HG02885 (cell line): ENCODE results near the gene GTF3C1.

ENCODE experiments used
- ATAC-seq: cut with Tn5 transposase; IDR thresholded peaks from one replicate; pipeline ENCODE4 v1.9.1; 2021; ENCODE audit warnings: mild to moderate bottlenecking; ENCODE audit not compliant: unreplicated experiment, poor library complexity

Gene GTF3C1

GRCh38 chr16:27489421-27489820 lies 60.3 kb downstream of the GTF3C1 start:
- ATAC-seq = no peak

GRCh38 chr16:27486760-27487159 lies 63.0 kb downstream of the GTF3C1 start:
- ATAC-seq = no peak

- no peak for ATAC-seq
Observed at GRCh38 chr16:27486344-27486743, 63.4 kb downstream of the GTF3C1 start.

DNA sequence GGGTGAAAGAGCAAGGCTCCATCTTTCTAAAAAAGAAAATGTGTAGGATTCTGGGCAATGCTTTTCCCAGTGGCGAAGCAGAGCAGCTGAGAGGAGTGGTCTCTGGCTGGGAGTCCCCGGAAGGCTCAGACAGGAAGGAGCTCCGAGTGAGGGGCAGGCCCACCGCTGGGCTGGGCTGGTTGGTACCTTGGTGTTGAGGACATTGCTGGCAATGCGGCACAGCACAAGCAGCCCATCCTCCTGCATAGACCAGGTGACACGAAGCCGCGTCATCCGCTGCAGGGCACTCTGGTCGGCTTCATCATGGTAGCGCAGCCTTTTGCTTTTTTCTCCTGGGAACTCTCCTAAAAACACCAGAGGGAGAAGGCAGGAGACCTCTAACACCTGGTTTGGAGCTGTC lies 63.9 kb downstream of the GTF3C1 start:
- no peak for ATAC-seq

DNA sequence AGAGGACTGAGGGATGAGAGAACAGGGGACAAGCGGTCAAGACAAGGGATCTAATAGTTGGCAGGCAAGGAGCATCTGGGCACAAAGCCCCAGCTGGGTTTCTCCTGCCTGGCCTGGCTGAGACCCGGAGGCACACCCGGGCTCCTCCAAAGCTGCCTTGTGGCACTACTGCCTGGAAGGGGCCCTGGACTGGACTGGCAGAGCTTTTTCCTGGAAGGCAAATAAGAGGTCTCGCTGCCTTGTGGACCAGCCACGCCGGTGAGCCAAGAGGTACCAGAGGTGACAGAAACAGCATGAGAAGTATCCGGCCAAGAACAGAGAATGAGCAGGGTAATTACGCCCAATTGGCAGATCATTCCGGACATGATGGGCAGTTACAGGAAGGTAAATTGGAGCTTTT lies 64.6 kb downstream of the GTF3C1 start:
- no peak for ATAC-seq

DNA sequence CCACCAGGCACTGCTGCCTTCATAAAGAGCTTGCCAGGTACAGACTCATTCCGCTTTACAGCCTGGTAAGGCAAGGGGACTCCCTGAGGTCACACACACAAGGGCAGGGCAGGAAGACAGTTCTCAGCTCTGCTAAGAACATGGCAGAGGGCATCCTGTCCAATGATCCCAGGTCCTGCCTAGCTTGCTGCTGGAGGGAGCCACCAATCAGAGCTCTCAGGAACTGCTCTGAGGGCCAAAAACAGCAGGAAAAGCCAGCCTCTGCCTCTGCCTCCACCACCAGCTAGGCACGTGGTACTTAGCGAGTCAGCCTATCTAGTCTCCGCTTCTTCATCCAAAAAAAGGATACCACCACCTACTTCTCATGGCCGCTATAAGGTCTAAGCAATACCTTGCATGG lies 66.1 kb downstream of the GTF3C1 start:
- ATAC-seq = no peak

- ATAC-seq = no peak
Observed at GRCh38 chr16:27483088-27483437, 66.7 kb downstream of the GTF3C1 start.

- no peak for ATAC-seq
Observed at GRCh38 chr16:27482397-27483087, 67.2 kb downstream of the GTF3C1 start.

DNA sequence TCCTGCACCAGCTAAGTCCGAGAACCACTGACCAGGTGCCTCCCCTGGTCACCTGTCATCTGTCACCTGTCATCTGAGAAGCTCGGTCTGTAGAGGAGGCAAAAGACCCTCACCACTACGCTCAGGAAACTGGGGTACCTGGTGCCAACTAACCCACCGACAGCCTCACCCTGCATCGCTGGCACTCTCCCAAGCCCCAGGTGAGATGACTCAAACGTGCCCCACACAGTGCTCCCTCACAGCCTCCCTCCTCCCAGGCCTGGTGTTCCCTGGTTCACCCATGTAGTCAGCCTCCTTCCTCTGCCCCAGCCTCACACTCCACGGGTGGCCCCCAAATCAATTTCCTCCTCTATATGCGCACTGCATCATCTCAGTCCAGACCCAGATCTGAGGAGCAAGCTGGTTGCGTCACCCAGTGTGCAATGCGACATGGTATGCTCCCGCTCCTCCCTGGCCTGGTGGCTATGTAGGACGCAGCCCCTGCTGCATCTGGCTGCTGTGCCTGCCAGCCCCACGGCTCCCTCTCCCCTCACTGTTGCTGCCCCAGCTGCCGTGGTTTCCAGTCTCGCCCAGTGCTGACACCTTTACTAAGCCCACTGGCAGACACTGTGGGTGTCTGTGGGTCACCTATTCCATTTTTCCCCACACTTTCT lies 68.3 kb downstream of the GTF3C1 start:
- ATAC-seq = no peak

DNA sequence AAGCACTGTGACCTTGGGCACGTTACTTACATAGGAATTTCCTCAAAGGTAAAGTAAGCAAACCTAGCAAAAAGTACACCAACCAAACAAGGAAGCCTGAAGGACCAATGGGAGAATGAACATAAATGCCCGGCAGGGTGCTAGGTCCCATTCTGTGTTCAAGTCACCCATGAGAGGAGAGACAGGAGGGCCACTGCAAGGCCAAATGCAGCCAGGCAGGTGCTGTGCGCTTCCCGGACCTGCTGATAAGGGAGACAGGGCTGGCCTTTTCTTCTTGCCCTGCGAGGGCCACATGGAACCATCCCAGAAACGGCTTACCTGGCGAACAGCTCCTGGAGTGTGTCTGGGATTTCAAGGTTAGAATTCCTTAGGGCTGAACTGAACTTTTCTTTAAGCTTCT lies 69.0 kb downstream of the GTF3C1 start:
- ATAC-seq = no peak

GRCh38 chr16:27476240-27476639 lies 73.5 kb downstream of the GTF3C1 start:
- no peak for ATAC-seq

DNA sequence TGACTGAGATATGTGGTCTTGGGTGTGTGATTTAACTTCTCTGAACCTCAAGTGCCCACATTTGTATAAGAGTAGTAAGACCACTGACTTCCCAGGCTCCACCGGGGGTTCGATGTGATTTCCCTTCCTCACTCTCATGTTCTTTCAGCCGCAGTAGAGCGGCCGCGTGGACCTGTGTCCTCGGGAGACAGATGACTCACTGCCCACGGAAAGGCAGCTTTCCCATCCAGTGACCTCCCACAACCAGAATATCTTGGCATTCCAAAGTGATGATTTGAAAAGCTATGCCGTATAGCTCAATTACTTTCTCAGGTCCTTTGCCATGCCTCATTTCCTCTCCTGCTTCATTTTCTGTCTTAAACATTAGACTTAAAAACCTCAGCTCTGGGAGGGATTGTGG lies 74.2 kb downstream of the GTF3C1 start:
- no peak for ATAC-seq

DNA sequence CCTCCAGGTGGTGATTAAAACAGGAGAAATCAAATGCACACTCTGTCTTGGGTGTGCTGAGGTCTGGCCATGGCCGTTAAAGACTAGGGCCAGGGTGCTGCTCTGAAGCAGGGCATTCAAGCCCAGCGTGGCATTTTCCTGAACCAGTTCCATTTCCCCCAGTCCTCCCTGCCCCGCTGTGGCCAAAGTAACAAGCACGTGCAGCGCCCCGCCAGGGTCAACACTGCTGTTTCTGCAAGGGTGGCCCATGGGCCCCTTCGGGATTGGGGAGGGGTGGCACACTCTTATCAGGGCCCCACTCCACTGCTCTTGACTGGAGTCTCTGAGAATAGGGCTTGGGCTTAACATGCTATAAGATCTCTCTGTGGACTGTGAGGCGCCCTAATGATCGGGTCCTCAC lies 74.8 kb downstream of the GTF3C1 start:
- ATAC-seq = no peak

DNA sequence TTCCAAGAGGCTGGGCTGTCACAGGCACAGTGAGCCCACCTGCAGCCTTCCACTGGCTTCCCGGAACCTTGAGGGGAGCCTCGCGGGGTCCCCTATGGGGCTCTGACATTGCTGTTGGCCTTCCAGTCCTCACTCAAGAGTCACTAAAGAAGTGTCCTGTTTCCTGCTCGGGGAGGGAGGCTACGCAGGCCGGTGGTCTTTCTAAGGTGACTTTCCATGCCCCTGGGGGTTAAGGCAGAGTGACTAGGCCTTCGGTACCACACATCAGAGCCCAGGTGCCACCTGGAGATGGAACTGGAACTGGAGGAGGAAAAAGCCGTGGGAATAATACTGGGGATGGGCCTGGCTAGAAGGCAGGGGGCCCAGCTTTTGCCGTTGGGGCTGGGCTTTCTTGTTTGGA lies 75.7 kb downstream of the GTF3C1 start:
- no peak for ATAC-seq

DNA sequence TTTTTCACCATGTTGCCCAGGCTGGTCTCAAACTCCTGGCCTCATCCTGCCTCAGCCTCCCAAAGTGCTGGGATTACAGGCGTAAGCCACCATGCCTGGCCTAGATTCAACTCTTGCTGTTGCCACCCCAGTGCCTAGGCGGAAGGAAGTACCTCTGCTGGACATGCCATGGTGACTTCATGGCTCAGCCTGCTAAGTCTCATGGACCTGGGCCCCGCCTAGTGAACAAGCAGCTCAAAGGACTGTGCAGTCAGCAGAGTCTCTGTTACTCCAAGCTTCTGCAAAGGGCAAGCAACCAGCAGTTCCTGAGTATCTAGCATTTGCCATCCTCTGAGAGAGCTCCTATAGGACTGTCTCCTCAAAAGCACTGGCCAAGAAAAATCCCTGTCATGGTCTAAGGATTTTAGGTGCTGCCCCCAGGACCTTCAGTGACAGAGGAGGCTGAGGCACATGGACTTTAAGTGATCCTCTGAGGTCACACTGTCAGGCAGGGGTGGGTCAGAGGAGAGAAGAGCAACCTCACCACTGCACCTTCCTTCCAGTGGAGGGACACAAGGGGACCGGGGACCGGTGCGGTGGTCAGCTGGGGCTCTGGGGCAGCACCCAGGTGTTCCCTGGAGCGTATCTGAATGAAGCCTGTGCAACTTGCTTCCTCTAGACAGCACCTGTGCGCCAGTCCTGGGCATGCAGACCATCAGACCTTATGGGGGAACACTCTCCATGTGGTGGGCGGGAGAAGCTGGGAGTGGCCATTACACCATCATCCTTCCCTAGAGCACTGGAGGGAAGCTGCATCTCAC lies 76.4 kb downstream of the GTF3C1 start:
- ATAC-seq = no peak

DNA sequence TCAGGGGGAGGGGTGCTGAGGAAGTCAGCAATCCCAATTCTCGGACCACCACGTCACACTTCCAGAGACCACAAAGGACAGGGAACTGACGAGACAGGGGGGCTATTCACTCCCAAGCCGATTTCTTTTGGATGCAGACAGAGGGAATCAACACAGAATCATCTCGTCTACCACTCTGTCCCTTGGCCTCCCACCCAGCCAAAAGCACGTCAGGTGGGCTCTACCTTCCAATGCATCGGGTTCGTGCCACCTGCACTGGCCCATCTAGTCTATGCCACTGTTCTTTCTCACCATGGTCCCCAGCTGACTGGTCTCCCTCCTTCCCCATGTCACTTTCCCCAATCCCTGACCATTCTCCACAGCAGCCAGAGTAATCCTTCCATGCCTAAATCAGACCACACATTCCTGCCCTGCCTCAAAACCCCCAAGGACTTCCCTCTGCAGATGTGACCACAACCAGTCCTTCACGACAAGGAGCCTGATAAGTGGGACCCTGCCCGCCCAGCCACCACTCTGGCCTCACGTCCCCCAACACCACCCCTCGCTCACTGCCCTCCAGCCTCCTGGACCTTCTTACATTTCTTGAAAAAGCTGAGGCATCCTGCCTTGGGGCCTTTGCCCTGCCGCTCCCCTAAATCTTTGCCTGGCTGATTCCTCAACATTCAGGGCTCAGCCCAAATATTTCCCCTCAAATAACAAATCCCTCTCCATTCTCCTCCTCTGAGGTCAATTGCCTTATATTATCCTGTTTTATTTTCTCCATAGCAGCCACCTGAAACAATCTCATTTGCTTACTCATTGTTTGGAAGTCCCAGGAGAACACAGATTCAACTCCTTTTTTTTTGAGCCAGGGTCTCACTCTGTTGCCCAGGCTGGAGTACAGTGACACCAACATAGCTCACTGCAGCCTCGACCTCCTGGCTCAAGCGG lies 77.4 kb downstream of the GTF3C1 start:
- no peak for ATAC-seq

GRCh38 chr16:27471661-27472060 lies 78.1 kb downstream of the GTF3C1 start:
- no peak for ATAC-seq

- ATAC-seq = no peak
Observed at GRCh38 chr16:27470567-27471431, 78.9 kb downstream of the GTF3C1 start.

DNA sequence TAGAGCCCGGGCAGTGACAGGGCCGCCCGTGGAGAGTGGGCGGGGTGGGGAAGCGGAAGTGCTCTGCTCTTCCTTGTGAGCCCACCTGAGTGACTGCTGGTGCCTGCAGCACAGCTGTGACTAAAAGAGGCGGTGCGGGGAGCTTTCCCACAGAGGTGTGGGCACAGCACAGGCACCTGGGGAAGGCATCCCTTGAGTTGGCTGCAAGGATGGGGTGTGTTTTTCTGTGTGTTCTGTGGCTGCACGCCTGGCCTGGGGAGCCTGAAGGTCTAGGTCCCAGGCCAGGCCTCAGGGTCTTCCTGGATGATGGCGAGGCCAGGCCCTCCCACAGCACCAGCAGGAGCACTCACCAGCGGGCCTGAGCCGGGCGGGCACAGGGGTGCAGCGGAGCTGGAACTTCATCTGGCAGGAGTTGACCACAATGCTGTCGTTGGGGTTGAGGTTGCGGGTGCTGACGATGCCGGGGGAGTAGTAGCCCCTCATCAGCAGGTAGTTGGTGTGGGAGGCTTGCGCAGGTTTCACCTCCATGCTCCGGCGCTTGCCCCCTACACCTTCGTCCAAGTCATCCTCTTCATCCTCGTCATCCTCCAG lies 80.7 kb downstream of the GTF3C1 start:
- ATAC-seq = no peak
